Stimulated activated naive CD8-positive, alpha-beta T cell treated with anti-CD3 and anti-CD28 coated beads, Interleukin-15, amount 100 ng/mL, for 72 hours (primary cell): ENCODE data around the gene GPR17.

Experiments used
- ATAC-seq: fragments of 150-1000 bp; cut with Tn5 transposase; 2 replicates; pipeline ENCODE4 v1.10.0; 2021; ENCODE audit warnings: mild to moderate bottlenecking, moderate library complexity
- DNase-seq, 2 donors: peaks; one replicate each; pipeline ENCODE4 v3.0.0; 2021 to 2022
- H3K27ac Mint-ChIP-seq, 2 donors: one replicate each; pipeline ENCODE4 v1.8.0; 2022; ENCODE audit warnings: mild to moderate bottlenecking in 2 of 2, mixed read lengths in 2 of 2, moderate library complexity in 2 of 2
- H3K27me3 Mint-ChIP-seq: one replicate; pipeline ENCODE4 v1.8.0; 2022; ENCODE audit warnings: mixed read lengths
- H3K4me1 Mint-ChIP-seq: one replicate; pipeline ENCODE4 v1.8.0; 2022; ENCODE audit warnings: mild to moderate bottlenecking, mixed read lengths
- H3K4me3 Mint-ChIP-seq, 2 donors: one replicate each; pipeline ENCODE4 v1.8.0; 2022; ENCODE audit warnings: mild to moderate bottlenecking in 2 of 2, mixed read lengths in 2 of 2, moderate library complexity in 1 of 2
- H3K9me3 Mint-ChIP-seq, 2 donors: one replicate each; pipeline ENCODE4 v1.8.0; 2022; ENCODE audit warnings: mixed read lengths in 2 of 2

Gene GPR17

DNA sequence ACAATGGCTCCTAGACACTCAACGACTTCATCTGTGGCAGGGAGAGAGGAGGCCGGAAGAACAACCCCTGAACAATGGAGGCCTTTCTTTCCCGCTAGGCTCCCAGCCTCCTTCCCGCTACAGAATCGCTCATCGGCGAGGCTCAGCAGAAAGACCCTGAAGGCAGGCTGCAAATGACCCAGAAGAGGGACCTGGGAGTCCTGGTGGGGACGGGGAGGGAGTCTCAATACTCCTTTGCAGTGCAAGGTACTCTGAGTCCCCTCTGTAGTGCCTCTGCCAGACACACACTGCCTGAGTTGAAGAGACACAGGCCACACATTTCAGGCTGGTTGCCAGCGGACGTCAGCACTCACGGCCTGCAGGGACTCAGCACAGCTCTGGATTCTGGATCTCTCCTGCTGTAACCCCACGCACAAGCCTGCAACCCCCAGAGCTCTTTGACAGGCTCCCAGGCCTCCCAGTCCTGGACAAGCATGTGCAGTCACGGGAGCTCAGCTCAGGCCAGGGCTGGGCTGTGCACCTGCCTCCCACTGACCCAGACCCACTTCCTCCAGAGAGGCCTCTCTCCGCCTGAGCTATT lies 6.1 kb downstream of the GPR17 start:
- H3K27ac Mint-ChIP-seq: no peak overlapping the region

DNA sequence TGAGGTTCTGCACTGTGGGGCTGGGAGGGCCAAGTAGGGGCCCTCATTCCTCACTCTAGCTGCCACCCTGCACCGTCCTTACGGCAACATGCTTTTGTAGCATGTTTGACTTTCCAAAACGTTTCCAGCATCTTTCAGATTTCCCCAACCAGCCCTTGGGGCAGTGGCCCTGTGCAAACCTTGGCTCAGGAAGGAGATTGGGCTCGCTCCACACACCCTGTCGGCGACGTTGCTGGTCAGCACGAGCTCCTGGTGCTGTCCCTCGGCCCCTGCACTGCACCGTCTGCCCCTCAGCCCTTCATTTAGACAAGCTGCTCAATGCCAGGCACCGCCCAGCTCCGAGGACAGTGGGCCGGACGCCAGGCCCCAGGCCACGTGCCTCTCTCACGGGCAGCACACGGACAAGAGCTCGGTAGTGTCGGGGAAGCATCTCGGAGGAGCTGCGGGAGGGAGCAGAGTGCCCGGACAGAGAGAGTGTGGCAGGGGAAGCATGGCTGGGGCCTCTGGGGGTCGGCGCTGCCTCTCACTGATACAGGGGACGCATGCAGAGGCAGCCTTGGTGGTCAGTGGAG lies 6.9 kb downstream of the GPR17 start:
- Mint-ChIP-seq H3K4me1 (peaks cover 33% of the 10 kb centered on the region), H3K27me3 (no peaks in the 10 kb centered on the region), H3K9me3 (no peaks in the 10 kb centered on the region), H3K4me3 (no peak overlapping the region), H3K27ac (peak overlapping the region in 1 of 2 donors; percentile 48)
- DNase-seq (no peak), ATAC-seq (no peak)

More for the DNA sequence above, 6.1 kb downstream of the GPR17 start:
- no peaks in the 10 kb centered on the region for H3K27me3 Mint-ChIP-seq
- H3K4me1 Mint-ChIP-seq: peaks cover 41% of the 10 kb centered on the region
- ATAC-seq (no peak), DNase-seq (no peak)
- no peaks in the 10 kb centered on the region for H3K9me3 Mint-ChIP-seq
- H3K4me3 Mint-ChIP-seq: no peak overlapping the region

DNA sequence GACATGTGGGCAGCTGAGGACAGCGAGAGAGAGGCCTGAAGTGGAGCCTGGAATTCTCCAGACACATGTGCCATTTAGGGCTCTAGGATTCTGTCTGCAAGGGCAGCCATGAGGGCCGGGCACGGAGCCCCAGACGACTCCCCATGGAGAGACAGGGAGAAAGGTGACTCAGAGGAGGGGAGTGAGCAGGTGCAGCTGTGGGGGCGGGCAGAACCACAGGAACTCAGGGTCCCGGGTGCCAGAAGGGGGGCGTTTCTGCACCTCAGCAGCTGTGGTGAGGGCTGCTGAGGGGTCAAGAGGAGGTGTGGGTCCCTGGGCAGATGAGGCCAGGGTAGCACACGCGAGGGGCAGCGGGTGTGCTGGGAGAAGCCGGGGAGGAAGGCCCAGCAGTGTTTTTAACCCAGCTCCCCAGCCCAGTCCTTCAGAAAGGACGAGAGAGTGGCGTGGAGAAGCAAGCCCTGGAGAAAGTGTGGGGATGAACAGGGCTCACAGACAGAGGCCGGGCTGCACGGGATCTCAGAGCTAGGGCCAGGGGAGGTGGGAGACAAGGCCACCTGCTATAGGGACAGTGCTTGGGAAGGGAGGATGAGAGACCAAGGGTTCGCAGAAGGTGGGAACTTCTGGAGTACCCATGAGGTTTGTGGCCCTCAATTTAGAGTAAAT lies 7.6 kb downstream of the GPR17 start:
- DNase-seq (no peak), ATAC-seq (no peak)
- no peak overlapping the region for H3K4me3 Mint-ChIP-seq
- H3K27ac Mint-ChIP-seq: peak overlapping the region in 1 of 2 donors; percentile 54
- H3K27me3 Mint-ChIP-seq: no peaks in the 10 kb centered on the region
- no peaks in the 10 kb centered on the region for H3K9me3 Mint-ChIP-seq
- H3K4me1 Mint-ChIP-seq: peaks cover 26% of the 10 kb centered on the region

DNA sequence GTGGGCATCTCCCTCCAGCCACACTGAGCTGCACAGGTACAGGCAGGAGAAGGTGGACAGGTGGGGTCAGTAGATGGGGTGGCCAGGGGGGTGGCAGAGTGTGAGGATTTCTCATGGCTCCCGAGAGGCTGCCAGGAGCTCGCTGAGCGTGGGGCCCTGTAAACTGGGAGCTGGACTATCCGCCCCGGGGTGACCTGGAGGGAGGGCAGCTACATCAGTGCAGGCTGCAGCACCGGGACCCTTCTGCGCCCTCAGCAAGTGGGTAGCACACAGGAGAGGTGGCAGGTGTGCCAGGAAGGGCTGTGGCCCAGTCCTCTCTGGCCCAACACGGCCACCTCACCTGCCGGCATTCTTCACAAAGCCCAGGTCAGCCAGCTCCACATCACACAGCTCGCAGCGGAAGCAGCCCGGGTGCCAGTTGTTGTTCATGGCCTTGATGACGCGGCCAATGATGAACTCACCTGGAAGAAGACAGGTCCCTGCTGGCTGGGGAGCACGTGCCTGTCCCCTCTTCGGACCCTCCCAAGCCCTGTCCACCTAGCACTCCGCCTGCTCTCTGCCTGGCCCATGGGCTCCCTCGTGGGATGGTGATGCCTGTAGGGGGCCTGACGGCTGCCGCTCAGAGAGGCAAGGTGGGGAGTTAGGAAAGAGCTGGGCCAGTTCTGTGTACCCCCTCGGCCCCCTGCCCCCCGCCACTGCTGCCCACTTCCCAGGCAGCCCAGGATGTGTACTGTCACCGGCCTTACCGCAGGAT lies 8.3 kb downstream of the GPR17 start:
- no peaks in the 10 kb centered on the region for H3K9me3 Mint-ChIP-seq
- no peak for DNase-seq
- peaks cover 19% of the 10 kb centered on the region for H3K4me1 Mint-ChIP-seq

DNA sequence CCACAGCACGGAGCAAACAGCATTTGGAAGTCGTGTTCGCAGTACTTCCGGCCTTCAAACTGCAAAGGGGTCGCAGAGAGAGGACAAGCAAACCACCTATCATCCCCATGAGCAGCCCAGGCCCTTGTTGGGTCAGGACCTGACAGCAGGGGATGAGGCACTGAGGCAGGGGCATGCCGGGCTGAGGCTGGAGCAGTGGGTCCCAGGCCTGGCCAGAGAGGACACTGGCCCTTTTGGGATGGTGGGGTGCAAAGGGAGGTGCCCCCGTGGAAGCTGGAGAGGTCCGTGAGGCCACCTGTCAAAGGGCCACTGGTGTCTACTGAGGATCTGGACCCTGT lies 8.9 kb downstream of the GPR17 start:
- H3K27ac Mint-ChIP-seq: no peak overlapping the region
- peaks cover 14% of the 10 kb centered on the region for H3K4me1 Mint-ChIP-seq
- no peaks in the 10 kb centered on the region for H3K9me3 Mint-ChIP-seq
- H3K4me3 Mint-ChIP-seq: no peak overlapping the region
- DNase-seq: no peak
- ATAC-seq: no peak
- no peaks in the 10 kb centered on the region for H3K27me3 Mint-ChIP-seq

More for the DNA sequence above, 8.3 kb downstream of the GPR17 start:
- Mint-ChIP-seq H3K27me3 (no peaks in the 10 kb centered on the region), H3K4me3 (no peak overlapping the region), H3K27ac (no peak overlapping the region)
- no peak for ATAC-seq

DNA sequence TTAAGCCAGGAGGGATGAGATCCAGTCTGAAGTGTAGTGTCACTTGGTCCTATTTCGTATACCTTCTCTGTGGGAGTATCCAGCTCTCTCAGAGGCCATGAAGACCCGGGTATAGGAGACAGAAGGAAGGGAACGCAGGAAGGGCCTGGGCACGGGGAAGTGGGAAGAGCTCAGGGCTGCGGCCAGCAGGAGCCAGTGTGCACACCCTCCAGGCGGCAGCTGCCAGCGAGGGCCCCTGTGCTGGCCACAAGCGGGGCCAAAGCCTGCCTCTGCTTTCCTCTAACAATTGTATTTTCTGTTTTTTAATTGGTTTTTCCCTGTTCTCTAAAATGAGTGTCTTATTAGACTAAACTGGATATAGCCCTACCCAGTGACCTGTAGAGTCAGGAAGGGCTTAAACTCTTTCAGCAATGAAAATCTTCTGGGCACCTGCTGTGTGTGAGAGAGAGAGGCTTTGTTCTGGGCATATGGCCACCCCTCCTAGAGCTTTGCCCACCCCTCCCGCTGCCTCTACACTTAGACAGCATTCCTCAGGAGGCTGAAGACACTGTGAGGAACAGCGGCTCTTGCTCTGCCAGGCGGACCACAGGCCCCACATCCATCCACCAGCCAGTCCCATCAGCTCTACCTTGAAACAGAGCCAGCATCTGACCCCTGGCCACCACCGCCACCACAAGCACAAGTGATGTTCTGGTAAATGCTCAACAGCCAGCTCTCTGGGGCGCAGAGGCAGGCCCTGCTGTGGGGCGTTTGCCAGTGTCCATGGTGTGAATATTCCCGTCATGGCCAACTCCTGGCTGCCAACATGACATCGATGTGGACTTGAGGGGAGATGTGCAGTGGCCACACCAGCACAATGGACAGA lies 9.5 kb downstream of the GPR17 start:
- ATAC-seq: no peak
- Mint-ChIP-seq H3K4me3 (no peak overlapping the region), H3K9me3 (no peaks in the 10 kb centered on the region), H3K4me1 (peaks cover 12% of the 10 kb centered on the region), H3K27ac (no peak overlapping the region), H3K27me3 (no peaks in the 10 kb centered on the region)
- DNase-seq: no peak

DNA sequence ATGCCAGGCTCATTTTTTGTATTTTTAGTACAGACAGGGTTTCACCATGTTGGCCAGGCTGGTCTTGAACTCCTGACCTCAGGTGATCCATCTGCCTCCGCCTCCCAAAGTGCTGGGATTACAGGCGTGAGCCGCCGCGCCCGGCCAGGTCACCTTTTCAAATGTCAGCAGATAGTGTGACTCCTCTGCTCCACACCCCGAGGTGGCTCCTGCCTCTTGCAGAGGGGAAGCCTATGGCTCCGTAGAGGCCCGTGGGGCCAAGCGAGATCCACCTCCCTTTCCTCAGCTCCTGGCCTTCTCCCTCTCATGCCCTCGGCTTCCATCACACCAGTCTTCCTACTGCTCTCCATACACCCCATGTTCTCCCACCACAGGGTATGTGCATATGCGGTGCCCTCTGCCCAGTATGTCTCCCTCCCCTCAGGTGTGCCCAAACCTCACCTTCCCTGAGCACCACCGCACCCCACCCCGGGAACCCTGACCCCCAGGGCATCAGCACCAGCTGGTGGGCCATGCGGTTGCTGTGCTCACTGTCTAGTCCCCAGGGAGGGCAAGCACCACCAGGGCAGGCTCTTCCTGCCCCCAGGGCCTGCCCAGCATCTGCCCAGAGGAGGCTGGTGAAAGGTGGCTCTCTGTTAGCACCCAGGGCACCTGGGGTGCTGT lies 10.7 kb downstream of the GPR17 start:
- Mint-ChIP-seq H3K4me1 (peaks cover 12% of the 10 kb centered on the region), H3K27ac (peak overlapping the region in 1 of 2 donors; percentile 34), H3K4me3 (no peak overlapping the region), H3K9me3 (no peaks in the 10 kb centered on the region), H3K27me3 (peaks cover 9% of the 10 kb centered on the region)
- ATAC-seq: peak; percentile 36
- no peak for DNase-seq

DNA sequence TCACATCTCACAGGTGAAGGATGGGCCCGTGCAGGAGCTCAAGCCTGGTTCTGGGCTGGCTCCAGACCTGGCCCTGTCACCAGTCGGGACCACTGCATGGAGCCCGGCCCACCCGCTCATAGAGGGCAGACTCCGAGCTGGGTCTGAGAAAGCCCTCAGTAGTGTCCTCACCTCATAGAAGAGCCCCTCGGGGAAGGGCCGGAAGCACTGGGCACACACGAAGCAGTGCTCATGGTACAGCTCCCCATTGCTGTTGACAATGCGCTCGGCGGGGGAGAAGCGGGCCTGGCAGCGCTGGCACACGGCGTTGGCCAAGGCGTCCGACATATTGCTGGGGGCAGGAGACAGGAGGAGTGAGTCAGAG lies 11.3 kb downstream of the GPR17 start:
- DNase-seq (no peak), ATAC-seq (no peak)
- H3K27me3 Mint-ChIP-seq: peaks cover 14% of the 10 kb centered on the region
- H3K9me3 Mint-ChIP-seq: no peaks in the 10 kb centered on the region
- H3K4me3 Mint-ChIP-seq: no peak overlapping the region
- H3K4me1 Mint-ChIP-seq: peaks cover 12% of the 10 kb centered on the region
- H3K27ac Mint-ChIP-seq: no peak overlapping the region

DNA sequence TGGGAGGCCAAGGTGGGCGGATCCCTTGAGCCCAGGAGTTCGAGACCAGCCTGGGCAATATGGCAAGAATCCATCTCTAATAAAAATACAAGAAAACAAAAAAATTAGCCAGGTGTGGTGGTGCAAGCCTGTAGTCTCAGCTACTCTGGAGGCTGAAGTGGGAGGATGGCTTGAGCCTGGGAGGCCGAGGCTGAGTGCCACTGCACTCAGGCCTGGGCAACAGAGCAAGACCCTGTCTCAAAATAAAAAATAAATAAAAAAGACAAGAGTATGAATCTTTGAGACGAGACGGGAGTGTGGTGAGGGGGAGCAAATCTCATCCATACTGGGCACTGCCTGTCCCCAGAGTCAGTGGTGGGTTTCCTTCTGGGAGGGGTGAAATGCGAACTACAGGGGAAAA lies 12.2 kb downstream of the GPR17 start:
- Mint-ChIP-seq H3K27me3 (peaks cover 24% of the 10 kb centered on the region), H3K9me3 (no peaks in the 10 kb centered on the region), H3K4me1 (peaks cover 7% of the 10 kb centered on the region), H3K27ac (no peak overlapping the region), H3K4me3 (no peak overlapping the region)
- no peak for DNase-seq
- no peak for ATAC-seq

DNA sequence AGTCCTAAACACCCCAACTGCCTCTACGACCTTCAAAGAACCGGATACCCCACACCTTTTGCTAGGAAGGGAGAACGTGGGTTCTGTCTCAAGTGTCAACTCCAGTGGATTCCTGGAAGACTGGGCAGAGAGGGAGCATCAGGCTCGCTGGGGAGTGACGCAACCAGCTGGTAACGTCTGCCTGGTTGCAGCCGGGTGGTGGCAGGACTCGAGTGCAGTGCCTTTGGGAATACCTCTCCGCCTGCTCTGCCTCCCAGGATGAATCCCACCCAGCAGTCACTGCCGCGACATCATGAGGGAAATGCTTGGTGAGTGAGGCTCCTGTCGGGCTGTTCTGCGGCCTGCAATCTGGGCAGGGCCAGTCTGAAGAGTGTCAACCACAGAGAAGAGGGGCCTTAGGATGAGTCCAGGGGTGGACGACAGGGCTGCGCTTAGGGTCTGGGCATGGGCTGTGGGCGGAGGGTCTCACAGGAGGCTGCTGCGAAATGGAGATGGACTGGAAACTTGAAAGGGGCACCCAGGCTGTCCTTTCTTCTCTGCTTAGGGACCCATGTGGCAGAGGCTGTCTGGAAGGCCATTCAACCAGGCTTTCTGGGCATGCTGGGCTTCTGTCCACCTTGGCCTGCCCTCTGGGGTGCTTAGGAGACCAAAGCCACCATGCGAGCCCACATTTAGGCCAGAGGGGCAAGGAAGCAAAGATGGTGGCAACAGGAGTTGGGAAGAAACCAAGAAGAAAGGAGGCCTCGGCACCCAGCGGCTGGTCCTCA lies 12.9 kb downstream of the GPR17 start:
- DNase-seq: no peak
- peaks cover 30% of the 10 kb centered on the region for H3K27me3 Mint-ChIP-seq
- no peak overlapping the region for H3K27ac Mint-ChIP-seq

DNA sequence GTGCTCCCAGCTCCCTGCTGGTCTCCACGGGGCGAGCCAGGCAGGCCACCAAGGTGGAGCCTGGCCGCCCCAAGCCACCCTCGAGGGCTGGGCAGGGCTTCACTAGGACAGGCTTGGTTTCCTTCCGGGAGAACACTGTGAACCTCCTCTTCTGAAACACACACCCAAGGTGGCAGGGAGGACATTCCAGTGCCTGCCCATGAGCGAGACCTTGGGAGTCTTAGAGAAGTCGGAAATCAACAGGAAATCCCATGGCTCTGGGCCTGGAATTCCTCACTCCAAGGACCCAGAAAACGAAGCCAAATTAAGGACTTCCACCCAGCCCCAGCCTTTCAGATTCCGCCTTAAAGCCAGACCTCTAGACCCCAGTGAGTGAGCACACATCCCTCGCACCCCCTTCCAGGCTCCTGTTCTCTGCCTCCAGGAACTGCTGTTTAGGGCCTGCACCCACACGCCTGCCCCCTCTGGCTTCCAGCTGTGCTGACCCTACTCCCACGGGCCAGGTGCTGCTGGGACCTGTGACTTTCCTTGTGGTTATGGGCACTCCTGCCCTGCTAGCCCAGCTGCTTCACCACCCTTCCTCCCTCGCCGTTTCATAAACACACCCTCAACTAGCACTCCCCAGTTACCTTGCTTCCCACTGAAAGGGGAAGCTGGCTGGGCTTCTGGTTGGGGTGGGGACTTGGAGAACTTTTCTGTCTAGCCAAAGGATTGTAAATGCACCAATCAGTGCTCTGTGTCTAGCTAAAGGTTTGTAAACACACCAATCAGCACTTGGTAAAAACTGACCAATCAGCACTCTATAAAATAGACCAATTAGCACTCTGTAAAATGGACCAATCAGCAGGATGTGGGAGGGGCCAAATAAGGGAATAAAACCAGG lies 13.7 kb downstream of the GPR17 start:
- ATAC-seq (no peak), DNase-seq (no peak)
- H3K27me3 Mint-ChIP-seq: peaks cover 39% of the 10 kb centered on the region
- peaks cover 7% of the 10 kb centered on the region for H3K4me1 Mint-ChIP-seq
- no peaks in the 10 kb centered on the region for H3K9me3 Mint-ChIP-seq
- H3K27ac Mint-ChIP-seq: no peak overlapping the region
- no peak overlapping the region for H3K4me3 Mint-ChIP-seq

More for the DNA sequence above, 12.9 kb downstream of the GPR17 start:
- no peak for ATAC-seq
- no peak overlapping the region for H3K4me3 Mint-ChIP-seq
- peaks cover 5% of the 10 kb centered on the region for H3K4me1 Mint-ChIP-seq
- H3K9me3 Mint-ChIP-seq: no peaks in the 10 kb centered on the region

DNA sequence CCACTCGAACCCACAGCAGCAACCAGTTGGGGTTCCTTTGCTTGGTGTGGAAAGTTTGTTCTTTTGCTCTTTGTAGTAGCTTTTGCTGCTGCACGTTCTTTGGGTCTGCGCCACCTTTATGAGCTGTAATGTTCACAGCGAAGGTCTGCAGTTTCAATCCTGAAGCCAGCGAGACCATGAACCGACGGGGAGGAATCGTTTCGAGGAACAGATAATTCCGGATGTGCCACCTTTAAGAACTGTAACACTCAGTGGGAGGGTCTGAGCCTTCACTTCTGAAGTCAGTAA lies 14.3 kb downstream of the GPR17 start:
- DNase-seq (no peak), ATAC-seq (no peak)
- Mint-ChIP-seq H3K27me3 (peaks cover 45% of the 10 kb centered on the region), H3K4me3 (no peak overlapping the region), H3K9me3 (no peaks in the 10 kb centered on the region), H3K4me1 (peaks cover 7% of the 10 kb centered on the region), H3K27ac (no peak overlapping the region)

DNA sequence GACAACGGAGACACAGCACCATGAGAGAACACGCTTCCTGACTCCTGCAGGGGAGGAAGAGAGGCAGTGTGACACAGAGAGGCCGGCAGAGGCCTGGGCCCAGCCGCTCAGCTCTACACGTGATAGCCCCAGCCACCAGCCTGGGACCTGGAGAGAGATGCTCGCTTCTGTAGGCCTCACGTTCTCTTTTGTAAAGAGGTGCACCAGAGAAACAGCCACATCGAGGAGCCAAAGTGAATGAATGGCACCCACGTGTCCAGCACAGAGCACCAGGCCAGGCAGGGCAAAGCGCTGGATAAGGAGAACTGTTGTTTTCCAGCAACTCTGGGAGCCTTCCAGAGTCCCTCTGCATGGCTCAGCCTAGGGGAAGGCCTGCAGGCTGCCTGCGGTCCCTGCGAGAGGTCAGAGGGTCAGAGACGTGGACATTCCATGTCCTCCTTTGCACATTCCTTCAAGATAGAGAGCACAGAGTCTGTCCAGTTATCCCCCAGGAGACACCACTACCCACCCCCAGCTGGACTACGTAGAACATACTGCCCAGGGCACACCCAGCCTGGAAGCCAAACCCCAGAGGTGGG lies 15.2 kb downstream of the GPR17 start:
- H3K4me1 Mint-ChIP-seq: peaks cover 7% of the 10 kb centered on the region
- no peak for ATAC-seq
- no peak for DNase-seq
- H3K27me3 Mint-ChIP-seq: peaks cover 54% of the 10 kb centered on the region
- H3K27ac Mint-ChIP-seq: no peak overlapping the region
- no peaks in the 10 kb centered on the region for H3K9me3 Mint-ChIP-seq
- no peak overlapping the region for H3K4me3 Mint-ChIP-seq
